Ovary (tissue), 3 donors: ENCODE data around the gene SPHK1.

Experiments used
- POLR2A ChIP-seq: fragments of 450-650 bp; IDR thresholded peaks from one replicate; pipeline ENCODE4 v1.6.1; 2017; ENCODE audit warnings: antibody characterized with exemption, mild to moderate bottlenecking, moderate library complexity
- TF ChIP-seq, protein P1 (sequence below), 3 donors: fragments of 450-650 bp in 2 of 3; fragments of 200-600 bp in 1 of 3; IDR thresholded peaks; one replicate each; pipeline versions ENCODE4 v1.5.1 to v1.8.0; 2016 to 2022; ENCODE audit warnings: antibody characterized with exemption in 3 of 3, mild to moderate bottlenecking in 1 of 3
- donor health status: DM: no; HTN: no; CAD: no.

DNA sequence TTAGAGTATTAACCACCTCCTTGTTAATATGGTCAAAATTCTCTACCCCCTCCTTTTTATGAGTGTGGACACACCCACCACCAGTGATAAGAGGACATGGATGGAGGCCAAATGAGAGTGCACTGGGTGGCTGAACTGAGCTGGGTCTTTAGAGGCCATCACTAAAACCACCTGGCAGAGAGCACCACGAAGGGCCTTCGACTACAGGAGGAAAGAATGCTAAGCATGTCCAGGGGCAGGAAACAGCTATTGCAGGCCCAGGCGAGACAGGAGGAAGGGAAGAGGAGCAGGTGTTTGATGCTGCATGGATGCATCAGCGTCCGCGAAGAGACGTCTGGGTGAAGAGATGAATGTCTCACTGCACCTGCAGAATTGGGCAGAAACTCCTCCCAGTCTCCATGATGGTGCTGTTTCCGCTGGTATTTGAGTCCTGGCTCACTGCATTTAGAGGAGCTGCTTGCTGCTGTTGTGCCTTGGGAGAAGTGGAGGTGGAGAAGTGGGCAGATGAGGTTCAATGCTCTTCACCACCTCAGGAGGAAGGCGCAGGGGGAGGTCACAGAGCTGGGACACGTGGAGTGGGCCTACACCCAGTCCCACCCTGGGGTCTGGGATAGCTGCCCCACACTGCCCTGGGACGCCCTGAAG is 33.2 kb downstream of the SPHK1 start:
- TF ChIP-seq, protein P1, sequence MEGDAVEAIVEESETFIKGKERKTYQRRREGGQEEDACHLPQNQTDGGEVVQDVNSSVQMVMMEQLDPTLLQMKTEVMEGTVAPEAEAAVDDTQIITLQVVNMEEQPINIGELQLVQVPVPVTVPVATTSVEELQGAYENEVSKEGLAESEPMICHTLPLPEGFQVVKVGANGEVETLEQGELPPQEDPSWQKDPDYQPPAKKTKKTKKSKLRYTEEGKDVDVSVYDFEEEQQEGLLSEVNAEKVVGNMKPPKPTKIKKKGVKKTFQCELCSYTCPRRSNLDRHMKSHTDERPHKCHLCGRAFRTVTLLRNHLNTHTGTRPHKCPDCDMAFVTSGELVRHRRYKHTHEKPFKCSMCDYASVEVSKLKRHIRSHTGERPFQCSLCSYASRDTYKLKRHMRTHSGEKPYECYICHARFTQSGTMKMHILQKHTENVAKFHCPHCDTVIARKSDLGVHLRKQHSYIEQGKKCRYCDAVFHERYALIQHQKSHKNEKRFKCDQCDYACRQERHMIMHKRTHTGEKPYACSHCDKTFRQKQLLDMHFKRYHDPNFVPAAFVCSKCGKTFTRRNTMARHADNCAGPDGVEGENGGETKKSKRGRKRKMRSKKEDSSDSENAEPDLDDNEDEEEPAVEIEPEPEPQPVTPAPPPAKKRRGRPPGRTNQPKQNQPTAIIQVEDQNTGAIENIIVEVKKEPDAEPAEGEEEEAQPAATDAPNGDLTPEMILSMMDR (IDR thresholded peaks at IDR 0.05) = no peak
- TF ChIP-seq POLR2A = no peak
